NCI-H146 treated with DMSO at 0.1 percent for 48 hours (cell line): ENCODE measurements around the gene SLC1A3.
"Not testable (repeated sequence)": the region's sequence is repeated elsewhere in the genome, so short reads cannot be mapped to it uniquely, and the experiment has no call there.

Source experiments
- DNase-seq: peaks from one replicate; lab custom pipeline; 2025; ENCODE audit not compliant: unreplicated experiment; lab: John Stamatoyannopoulos, UW

Gene SLC1A3

DNA sequence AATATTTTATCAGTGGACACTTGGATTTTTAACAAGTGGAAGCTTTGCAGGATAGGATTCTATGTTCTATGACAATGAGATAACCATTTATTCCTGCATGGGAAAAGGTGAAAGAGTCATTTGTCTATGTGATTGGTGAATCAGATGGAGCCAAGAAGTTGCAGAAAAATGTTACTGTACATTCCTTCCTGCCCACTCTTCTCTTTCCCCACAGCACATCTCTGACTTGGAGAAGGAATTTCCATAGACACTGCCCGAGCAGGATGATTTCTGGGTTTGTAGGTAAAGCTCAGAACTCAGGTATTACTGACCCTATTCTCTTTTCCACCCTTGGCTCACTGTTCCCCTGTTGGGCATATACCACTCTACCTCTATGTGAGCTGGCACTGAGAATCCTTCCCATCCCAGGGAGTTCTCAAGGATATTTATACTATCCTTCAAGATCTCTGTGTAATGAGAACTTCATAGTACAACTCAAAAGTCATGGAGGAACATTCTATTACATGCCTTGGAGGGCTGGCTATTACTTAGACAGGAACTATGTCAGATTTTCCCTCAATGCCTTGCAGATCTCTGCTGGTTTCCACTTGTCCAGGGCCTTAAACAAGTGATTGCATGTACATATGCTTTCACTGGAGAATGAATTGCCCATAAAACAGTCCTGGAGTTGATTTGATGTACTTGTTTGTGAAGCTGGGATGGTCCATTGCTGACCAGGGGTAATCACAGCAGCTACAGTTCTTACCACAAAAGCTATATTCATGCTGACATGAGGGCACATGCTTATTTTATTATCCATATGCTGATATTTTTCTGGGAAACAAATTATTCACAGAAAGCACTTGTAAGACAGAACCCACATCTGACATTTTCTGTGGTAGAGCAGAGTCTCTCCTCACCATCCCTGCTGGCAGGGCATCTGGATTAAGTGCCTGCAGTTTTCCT, 24.1 kb downstream of the SLC1A3 start:
- no peak for DNase-seq

GRCh38 chr5:36631154-36631553, 24.7 kb downstream of the SLC1A3 start:
- no peak for DNase-seq

DNA sequence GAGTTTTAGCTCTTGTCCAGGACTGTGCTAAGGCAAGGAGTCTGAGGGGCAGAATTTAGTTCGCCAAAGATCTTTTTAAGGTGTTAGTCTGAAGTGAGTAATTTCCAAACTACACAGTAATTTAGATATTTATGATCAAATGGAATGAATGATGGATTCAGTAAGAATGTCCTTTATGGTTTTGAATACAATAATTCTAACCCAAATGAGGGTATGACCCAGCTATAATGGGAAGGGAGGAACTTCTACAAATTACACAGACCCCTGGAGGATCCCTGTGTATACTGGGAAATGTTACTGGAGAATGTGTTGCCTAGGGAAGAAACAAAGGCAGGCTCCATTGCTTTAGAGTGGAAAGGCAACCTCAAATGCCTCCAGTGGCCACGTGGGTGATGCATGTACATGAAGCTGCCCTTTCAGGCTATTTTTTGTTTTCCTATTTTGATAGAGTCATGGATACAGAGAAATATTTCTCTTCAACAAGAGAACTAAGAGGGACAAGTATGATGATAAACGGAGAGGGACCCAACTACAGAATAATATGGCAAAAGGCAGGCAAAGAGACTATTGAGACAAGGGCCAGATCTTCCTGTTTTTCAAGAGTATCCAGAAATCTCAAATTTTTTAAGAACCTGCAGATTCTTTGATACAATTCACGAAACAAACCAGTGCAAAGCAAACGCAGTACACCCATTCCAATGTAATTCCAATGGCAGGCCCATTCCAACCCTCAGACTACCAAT, 25.4 kb downstream of the SLC1A3 start:
- no peak for DNase-seq

GRCh38 chr5:36632363-36632664, 25.9 kb downstream of the SLC1A3 start:
- DNase-seq: no peak

DNA sequence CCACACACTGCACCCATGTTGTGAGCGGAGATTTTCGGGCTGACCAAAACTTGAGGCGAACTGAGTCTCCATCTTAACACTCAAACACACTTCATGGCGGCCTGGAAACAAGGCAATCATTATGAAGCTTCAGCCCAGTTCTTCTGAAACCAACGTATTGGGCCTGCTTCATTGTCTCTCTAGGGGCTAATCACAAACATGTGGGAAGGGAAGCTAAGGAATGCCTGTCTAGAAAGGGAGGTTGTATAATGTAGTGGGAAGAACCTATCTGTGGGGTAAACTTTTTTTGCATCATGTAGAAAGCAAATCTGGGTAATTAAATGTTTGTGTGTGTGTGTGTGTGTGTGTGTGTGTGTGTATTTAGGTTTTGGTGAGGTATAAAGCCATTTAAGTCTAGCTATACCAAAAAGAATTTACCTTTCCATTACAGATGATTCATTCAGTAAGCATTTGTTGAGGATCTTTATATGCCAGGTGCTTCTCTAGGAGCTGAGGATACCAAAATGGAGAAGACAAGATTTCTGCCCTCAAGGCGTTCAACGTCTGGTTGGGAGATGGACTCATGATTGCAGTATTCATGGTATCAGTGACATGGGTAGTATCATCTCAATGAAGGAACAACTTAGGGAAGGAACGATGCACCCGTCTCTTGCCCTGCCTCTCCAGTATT, 29.4 kb downstream of the SLC1A3 start:
- no peak for DNase-seq

DNA sequence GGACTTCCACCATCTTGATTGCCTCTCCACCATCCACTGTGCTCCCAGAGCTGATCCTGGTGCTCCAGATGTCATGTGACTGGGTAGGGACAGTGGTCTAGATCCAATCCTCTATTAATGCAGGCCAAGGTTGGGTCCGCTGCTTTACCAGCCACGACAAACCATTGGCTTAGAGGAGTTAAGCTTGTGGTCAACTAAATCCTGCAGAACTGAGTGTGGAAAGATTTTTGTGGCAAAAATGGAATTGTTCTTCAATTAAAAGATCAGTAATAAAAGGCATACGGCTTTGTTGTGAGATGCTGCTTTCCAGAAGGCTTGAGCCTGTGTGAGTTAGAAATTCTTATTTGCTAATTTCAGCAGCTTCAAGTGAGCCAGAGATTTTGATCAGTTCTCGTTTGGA, 30.7 kb downstream of the SLC1A3 start:
- no peak for DNase-seq

DNA sequence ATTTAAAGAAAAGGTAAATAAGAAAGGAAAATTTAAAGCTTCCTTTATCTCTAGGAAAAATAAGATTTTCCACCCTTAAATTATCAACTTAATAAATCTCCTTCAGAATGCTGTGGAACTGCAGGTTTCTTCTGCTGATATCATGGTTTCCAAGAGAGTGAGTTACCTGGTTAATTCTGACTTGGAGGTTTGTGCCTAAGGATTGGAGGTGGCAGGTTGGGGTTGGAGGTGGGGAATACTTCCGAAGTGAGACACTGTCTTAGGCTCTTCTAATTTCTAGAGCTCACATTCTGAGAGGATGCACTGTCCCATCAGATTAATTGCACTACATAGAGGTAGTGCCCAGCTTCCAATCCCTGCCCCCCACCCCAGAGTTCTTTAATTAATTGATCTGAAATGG, 31.1 kb downstream of the SLC1A3 start:
- no peak for DNase-seq

GRCh38 chr5:36638056-36638455, 31.6 kb downstream of the SLC1A3 start:
- DNase-seq: no peak

- DNase-seq: no peak
These were observed 34.5 kb downstream of the SLC1A3 start for GRCh38 chr5:36640949-36641348.

- no peak for DNase-seq
These were observed 35.0 kb downstream of the SLC1A3 start for GRCh38 chr5:36641431-36641830.

- DNase-seq: no peak
These were observed 35.7 kb downstream of the SLC1A3 start for GRCh38 chr5:36642089-36642488.

GRCh38 chr5:36643162-36643561, 36.8 kb downstream of the SLC1A3 start:
- no peak for DNase-seq

GRCh38 chr5:36643841-36644240, 37.4 kb downstream of the SLC1A3 start:
- DNase-seq: not testable (repeated sequence)

DNA sequence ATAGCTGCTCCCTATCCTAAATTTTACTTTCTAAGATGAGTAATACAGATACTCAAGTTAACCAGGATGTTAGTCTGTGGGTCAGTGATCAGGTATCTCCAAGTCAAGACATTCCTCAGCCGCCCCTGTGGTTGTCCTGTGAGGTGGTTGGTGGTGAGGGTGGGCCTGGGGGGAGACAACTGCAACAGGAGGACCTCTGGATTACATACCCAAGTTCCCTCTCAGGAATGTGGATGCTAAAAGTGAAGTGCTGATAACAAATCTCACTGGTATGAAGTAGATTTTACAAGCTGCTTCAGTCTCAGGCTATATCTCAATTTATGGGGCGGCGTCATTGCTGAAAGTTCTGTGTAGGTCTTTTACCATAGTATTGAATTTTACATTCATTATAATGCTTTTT, 38.3 kb downstream of the SLC1A3 start:
- DNase-seq: no peak

DNA sequence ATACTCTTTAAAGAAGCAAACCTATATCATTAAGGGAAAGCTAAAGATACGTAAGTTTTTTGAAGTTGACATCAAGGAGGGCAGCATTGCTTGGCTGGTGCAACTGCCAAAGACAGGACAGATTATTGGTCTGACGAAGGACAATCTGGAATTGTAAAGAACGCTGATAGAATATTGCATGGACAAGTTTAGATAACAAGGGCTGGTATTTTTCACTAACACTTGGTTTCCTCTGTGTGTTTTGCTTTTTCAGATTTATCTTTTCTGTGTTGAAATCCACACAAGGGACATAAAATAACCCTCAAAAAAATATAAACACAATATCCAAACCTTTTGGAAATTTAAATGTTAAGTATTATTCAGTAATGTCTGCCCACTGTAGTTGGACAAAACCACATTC, 39.7 kb downstream of the SLC1A3 start:
- no peak for DNase-seq

- no peak for DNase-seq
These were observed 40.2 kb downstream of the SLC1A3 start for GRCh38 chr5:36646507-36647023.

DNA sequence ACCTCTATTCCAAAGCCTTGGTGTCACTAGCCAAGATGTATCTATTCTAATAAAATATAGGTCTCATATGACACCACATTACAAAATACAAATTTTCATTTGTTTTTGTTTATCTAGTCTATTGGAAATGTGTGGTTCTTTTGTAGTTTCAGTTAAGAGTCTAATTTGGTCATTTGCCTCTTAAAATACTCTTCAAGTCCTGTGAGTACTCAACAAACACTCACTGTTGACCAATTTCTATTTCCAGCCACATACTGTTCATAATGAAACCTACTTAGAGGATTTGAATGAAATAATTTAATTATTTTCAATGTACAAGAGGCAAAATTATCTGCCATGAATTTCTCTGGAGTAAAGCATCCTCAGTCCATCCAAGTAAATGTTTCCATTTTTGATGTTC, 40.6 kb downstream of the SLC1A3 start:
- DNase-seq: no peak

DNA sequence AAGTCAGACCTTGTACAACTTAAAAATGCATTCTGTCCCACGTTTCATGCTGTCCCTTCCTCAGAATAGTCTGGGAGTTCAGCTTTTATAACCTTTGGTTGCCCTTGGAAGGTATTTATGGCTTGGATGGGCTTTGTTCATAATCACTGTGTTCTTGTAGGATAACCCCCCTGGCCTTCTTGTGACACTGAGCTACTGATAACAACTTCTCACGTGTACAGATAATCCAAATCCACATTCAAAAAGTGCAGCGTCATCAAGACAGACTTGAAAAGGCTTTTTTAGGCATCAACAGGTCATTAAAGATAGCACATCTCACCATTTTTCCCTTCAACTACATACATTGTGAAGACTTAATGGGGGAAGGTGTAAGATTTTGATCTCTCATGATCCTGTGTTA, 42.0 kb downstream of the SLC1A3 start:
- no peak for DNase-seq

- no peak for DNase-seq
These were observed 45.6 kb downstream of the SLC1A3 start for GRCh38 chr5:36651761-36652685.

- no peak for DNase-seq
These were observed 46.8 kb downstream of the SLC1A3 start for GRCh38 chr5:36653044-36653705.
